DMS53 treated with DMSO at 0.1 percent for 48 hours (cell line): Measurements from ENCODE around the gene PPIA.

Source experiments
- DNase-seq: peaks from one replicate; lab custom pipeline; 2025; ENCODE audit not compliant: unreplicated experiment; lab: John Stamatoyannopoulos, UW

The PPIA gene

GRCh38 chr7:44796504-44797328 lies at the start of gene PPIA:
TSS of gene PPIA (plus strand) at chr7:44796681. CDS start at chr7:44796725, 44 bp downstream.
- peak; percentile 91 for DNase-seq

- DNase-seq, result peak; percentile 72
These were observed 48.2 kb upstream of the PPIA start, which contains the start of gene ZMIZ2 for GRCh38 chr7:44748045-44748947. TSS of gene ZMIZ2 (plus strand) at chr7:44748847. CDS start at chr7:44756250, 7,403 bp downstream.

GRCh38 chr7:44748948-44749731 lies 47.3 kb upstream of the PPIA start:
- no peak for DNase-seq

- no peak for DNase-seq
These were observed 46.5 kb upstream of the PPIA start for GRCh38 chr7:44749992-44750391.

GRCh38 chr7:44750424-44750823 lies 46.1 kb upstream of the PPIA start:
- DNase-seq, result no peak

GRCh38 chr7:44750921-44751571 lies 45.4 kb upstream of the PPIA start:
- DNase-seq, result no peak

GRCh38 chr7:44752822-44753221 lies 43.7 kb upstream of the PPIA start:
- no peak for DNase-seq

GRCh38 chr7:44754802-44755697 lies 41.4 kb upstream of the PPIA start:
- DNase-seq, result no peak

GRCh38 chr7:44755698-44756627 lies 40.5 kb upstream of the PPIA start:
- DNase-seq, result no peak

- no peak for DNase-seq
These were observed 39.6 kb upstream of the PPIA start for GRCh38 chr7:44756904-44757303.

- no peak for DNase-seq
These were observed 39.2 kb upstream of the PPIA start for GRCh38 chr7:44757311-44757710.

GRCh38 chr7:44757739-44758138 lies 38.7 kb upstream of the PPIA start:
- DNase-seq, result no peak

- no peak for DNase-seq
These were observed 37.2 kb upstream of the PPIA start for GRCh38 chr7:44759246-44759645.

- DNase-seq, result no peak
These were observed 36.4 kb upstream of the PPIA start for GRCh38 chr7:44760034-44760580.

- DNase-seq, result no peak
These were observed 35.0 kb upstream of the PPIA start for GRCh38 chr7:44761207-44762161.

- DNase-seq, result no peak
These were observed 34.2 kb upstream of the PPIA start for GRCh38 chr7:44762300-44762699.
